Testis (tissue), 2 donors: Measurements from ENCODE around the gene SLC16A7.

Source experiments
- POLR2A ChIP-seq: fragments of 450-650 bp; IDR thresholded peaks from one replicate; pipeline ENCODE4 v1.6.1; 2017; ENCODE audit warnings: antibody characterized with exemption, mild to moderate bottlenecking, moderate library complexity
- TF ChIP-seq, protein P1 (sequence below), 3 experiments: fragments of 450-650 bp in 2 of 3; fragments of 200-600 bp in 1 of 3; sonication (generic) in 1 of 3; IDR thresholded peaks; one replicate each; pipeline ENCODE4 v1.5.1; 2016 to 2019; ENCODE audit warnings: antibody characterized with exemption in 3 of 3, mild to moderate bottlenecking in 2 of 3, moderate library complexity in 1 of 3

DNA sequence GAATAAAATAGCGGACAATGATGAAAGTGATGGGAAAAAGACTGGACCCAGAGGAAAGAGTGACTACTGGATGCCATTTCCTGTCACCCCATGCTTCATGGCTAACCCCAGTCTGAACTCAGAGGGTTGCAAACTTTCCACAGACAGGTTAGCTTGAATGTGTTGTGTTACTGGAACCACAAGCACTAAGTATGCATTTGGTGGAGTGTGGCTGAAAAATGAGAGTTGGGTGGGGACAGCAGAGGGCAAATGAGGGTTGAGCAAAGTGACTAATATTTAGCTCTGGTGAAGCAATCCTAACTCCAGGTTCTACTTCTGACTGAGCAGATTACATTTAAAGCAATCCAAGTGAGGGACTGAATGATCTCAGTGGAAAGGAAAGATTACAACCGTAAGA is 1.6 kb downstream of the SLC16A7 start:
- TF ChIP-seq POLR2A = no peak
- TF ChIP-seq, protein P1, sequence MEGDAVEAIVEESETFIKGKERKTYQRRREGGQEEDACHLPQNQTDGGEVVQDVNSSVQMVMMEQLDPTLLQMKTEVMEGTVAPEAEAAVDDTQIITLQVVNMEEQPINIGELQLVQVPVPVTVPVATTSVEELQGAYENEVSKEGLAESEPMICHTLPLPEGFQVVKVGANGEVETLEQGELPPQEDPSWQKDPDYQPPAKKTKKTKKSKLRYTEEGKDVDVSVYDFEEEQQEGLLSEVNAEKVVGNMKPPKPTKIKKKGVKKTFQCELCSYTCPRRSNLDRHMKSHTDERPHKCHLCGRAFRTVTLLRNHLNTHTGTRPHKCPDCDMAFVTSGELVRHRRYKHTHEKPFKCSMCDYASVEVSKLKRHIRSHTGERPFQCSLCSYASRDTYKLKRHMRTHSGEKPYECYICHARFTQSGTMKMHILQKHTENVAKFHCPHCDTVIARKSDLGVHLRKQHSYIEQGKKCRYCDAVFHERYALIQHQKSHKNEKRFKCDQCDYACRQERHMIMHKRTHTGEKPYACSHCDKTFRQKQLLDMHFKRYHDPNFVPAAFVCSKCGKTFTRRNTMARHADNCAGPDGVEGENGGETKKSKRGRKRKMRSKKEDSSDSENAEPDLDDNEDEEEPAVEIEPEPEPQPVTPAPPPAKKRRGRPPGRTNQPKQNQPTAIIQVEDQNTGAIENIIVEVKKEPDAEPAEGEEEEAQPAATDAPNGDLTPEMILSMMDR (IDR thresholded peaks at IDR 0.05) = no peak
